Stomach (tissue), 9 donors: ENCODE measurements around the gene PSMD3. TPM values are rescaled to one million over a fixed set of nuclear protein-coding genes. Genes with fewer than 3 reads are reported as not detected.

ENCODE experiments used
- DNase-seq, 2 donors: peaks; one replicate each; pipeline versions ENCODE4 v3.0.0 to v3.0.0-alpha.2; 2013 to 2019
- H3K27ac ChIP-seq, 5 donors: fragments of 200-600 bp in 4 of 5; sonication (generic) in 4 of 5; one replicate each; pipeline ENCODE4 v1.5.1; 2013 to 2019; ENCODE audit warnings: mild to moderate bottlenecking in 1 of 5, moderate library complexity in 1 of 5
- H3K27me3 ChIP-seq, 3 donors: fragments of 200-600 bp; sonication (generic); one replicate each; pipeline ENCODE4 v1.5.1; 2017 to 2019; ENCODE audit warnings: mixed run types in 1 of 3
- H3K36me3 ChIP-seq, 4 donors: fragments of 200-600 bp; sonication (generic); 1 replicate in 3 of 4; 2 replicates in 1 of 4; pipeline ENCODE4 v1.5.1; 2016 to 2019
- H3K4me1 ChIP-seq, 4 donors: fragments of 200-600 bp; sonication (generic); one replicate each; pipeline ENCODE4 v1.5.1; 2016 to 2019
- H3K4me3 ChIP-seq, 4 donors: fragments of 200-600 bp; sonication (generic) in 3 of 4; one replicate each; pipeline ENCODE4 v1.5.1; 2016 to 2019; ENCODE audit warnings: mild to moderate bottlenecking in 1 of 4
- H3K9me3 ChIP-seq, 4 donors: fragments of 200-600 bp; sonication (generic); one replicate each; pipeline ENCODE4 v1.5.1; 2016 to 2019
- CTCF ChIP-seq, 7 experiments: fragments of 450-650 bp in 4 of 7; fragments of 200-600 bp in 3 of 7; sonication (generic) in 3 of 7; IDR thresholded peaks; one replicate each; pipeline ENCODE4 v1.5.1; 2016 to 2019; ENCODE audit warnings: antibody characterized with exemption in 7 of 7, control low read depth in 2 of 7, mild to moderate bottlenecking in 1 of 7
- EP300 ChIP-seq: sonication (generic); formaldehyde crosslinking; IDR thresholded peaks from one replicate; pipeline ENCODE4 v1.6.1; 2017; ENCODE audit warnings: antibody characterized with exemption
- POLR2A ChIP-seq, 4 donors: fragments of 450-650 bp; IDR thresholded peaks; one replicate each; pipeline ENCODE4 v1.6.1; 2016; ENCODE audit warnings: antibody characterized with exemption in 4 of 4, control low read depth in 2 of 4, mild to moderate bottlenecking in 1 of 4, moderate library complexity in 1 of 4
- POLR2AphosphoS5 ChIP-seq, 3 donors: sonication (generic); formaldehyde crosslinking; IDR thresholded peaks; one replicate each; pipeline ENCODE4 v1.6.1; 2016; ENCODE audit warnings: antibody characterized with exemption in 3 of 3
- WGBS, 5 donors: extraction: QIAGEN DNeasy Blood & Tissue Kit in 3 of 5; methylation state at CpG; one replicate each; pipeline versions ENCODE4 v1.1.5 to v1.1.7; 2013 to 2018; 5-methylcytosine and 5-hydroxymethylcytosine counted together
- intact Hi-C: fragments of 100-400 bp; cut with DNase I; formaldehyde crosslinking; loops from one replicate; pipeline ENCODE4 v1.15.1; 2023; ENCODE audit warnings: low total_unique reads
- polyA plus RNA-seq, 3 donors: library from polyadenylated mRNA; stranded (reverse); fragments of 200-250 nt; gene quantifications; one replicate each; pipeline ENCODE4 v1.2.3, GENCODE V29; 2013
- total RNA-seq, 5 donors: library from RNA; depleted of rRNA; stranded (reverse); fragments of >200 nt; gene quantifications; one replicate each; pipeline versions ENCODE4 v1.1.0 to v1.2.3, GENCODE V29; 2014 to 2016
- donor health status: healthy with polysubstance abuse.
- donor health status: Bipolar disorder and iron deficiency.
- donor health status: healthy.

PSMD3 gene
- total and polyA plus RNA-seq, 8 donors: 13.4 to 140 (median 47.3) TPM

DNA sequence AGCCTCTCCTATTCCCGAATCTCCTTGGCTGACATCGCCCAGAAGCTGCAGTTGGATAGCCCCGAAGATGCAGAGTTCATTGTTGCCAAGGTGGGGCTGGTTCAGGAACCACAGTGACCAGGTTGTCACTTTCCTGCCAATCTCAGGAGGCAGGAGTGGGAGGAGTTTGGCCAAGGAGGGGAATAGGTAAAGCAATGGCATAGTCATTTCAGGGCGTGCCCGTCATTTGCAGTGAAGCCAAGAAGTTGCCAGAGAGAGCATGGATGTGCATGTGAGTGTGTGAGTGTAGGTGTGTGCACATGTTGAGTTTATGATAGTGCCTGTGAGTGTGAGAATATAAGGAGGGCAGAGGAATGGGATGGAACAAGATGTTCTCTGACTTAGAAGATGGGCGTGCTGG lies 14.8 kb downstream of the PSMD3 start:
- no peak overlapping the region for H3K27ac ChIP-seq
- peaks cover 0 to 5% (median 0%) of the 10 kb centered on the region in 4 donors for H3K4me1 ChIP-seq
- peaks cover 71 to 85% (median 81%) of the 10 kb centered on the region in 4 donors for H3K36me3 ChIP-seq
- no peaks in the 10 kb centered on the region for H3K27me3 ChIP-seq
- 59 to 75% (median 71%) methylated on average over 6 of the region's 6 CpGs for WGBS, 5 donors
- DNase-seq: peak in 1 of 2 donors; percentile 50
- intact Hi-C loops: no loop called here
- no peak overlapping the region for H3K4me3 ChIP-seq
- H3K9me3 ChIP-seq: no peaks in the 10 kb centered on the region
- no peak for TF ChIP-seq CTCF (IDR thresholded peaks at IDR 0.05)
- no peak for TF ChIP-seq POLR2A (IDR thresholded peaks at IDR 0.05)
- no peak for TF ChIP-seq EP300
- peak in 1 of 3 donors; percentile 27 for TF ChIP-seq POLR2AphosphoS5 (IDR thresholded peaks at IDR 0.05)

GRCh38 chr17:39996162-39996561 lies 15.6 kb downstream of the PSMD3 start:
- no peak overlapping the region for H3K4me3 ChIP-seq
- DNase-seq: no peak
- no peaks in the 10 kb centered on the region for H3K9me3 ChIP-seq
- intact Hi-C loops: no loop called here
- H3K36me3 ChIP-seq: peaks cover 64 to 77% (median 74%) of the 10 kb centered on the region in 4 donors
- TF ChIP-seq POLR2AphosphoS5 (IDR thresholded peaks at IDR 0.05): no peak
- TF ChIP-seq CTCF (IDR thresholded peaks at IDR 0.05): no peak
- TF ChIP-seq EP300: no peak
- TF ChIP-seq POLR2A (IDR thresholded peaks at IDR 0.05): no peak
- 72 to 85% (median 82%) methylated on average over 8 of the region's 8 CpGs for WGBS, 5 donors
- no peaks in the 10 kb centered on the region for H3K27me3 ChIP-seq
- H3K27ac ChIP-seq: no peak overlapping the region
- H3K4me1 ChIP-seq: peaks cover 0 to 5% (median 0%) of the 10 kb centered on the region in 4 donors

DNA sequence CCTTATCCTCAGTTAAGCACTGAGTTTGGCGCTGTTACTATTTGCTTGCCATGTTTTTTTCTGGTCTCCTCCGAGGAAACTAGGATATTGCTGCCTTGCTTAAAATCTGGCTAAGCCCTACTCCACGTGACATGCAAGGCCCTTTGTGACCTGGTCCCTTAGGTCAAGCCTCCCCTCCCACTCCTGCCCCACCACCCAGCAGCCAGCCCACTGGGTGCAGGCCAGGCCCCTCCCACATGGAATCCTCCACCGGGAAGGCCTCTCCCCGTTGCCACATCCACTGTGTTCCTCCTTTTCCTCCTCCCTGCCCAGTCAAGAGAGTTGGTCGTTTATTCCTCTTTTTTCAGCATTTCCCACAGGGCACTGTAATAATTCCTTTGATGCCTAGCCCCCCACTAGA lies 16.2 kb downstream of the PSMD3 start:
- Histone ChIP-seq H3K27ac (no peak overlapping the region), H3K4me1 (peaks cover 0 to 5% (median 0%) of the 10 kb centered on the region in 4 donors), H3K4me3 (no peak overlapping the region), H3K27me3 (no peaks in the 10 kb centered on the region), H3K36me3 (peaks cover 58 to 71% (median 68%) of the 10 kb centered on the region in 4 donors), H3K9me3 (no peaks in the 10 kb centered on the region)
- WGBS, 5 donors: 32 to 49% (median 45%) methylated on average over 6 of the region's 6 CpGs
- intact Hi-C loops: no loop called here
- TF ChIP-seq EP300 (no peak), POLR2A (IDR thresholded peaks at IDR 0.05) (no peak), CTCF (IDR thresholded peaks at IDR 0.05) (no peak)
- no peak for DNase-seq

DNA sequence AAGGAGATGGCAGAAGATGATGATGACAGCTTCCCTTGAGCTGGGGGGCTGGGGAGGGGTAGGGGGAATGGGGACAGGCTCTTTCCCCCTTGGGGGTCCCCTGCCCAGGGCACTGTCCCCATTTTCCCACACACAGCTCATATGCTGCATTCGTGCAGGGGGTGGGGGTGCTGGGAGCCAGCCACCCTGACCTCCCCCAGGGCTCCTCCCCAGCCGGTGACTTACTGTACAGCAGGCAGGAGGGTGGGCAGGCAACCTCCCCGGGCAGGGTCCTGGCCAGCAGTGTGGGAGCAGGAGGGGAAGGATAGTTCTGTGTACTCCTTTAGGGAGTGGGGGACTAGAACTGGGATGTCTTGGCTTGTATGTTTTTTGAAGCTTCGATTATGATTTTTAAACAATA lies 16.9 kb downstream of the PSMD3 start:
- intact Hi-C loops: no loop called here
- no peak for DNase-seq
- Histone ChIP-seq H3K27ac (peak overlapping the region in 1 of 5 donors; percentile 22), H3K9me3 (no peaks in the 10 kb centered on the region), H3K36me3 (peaks cover 51 to 64% (median 60%) of the 10 kb centered on the region in 4 donors), H3K27me3 (no peaks in the 10 kb centered on the region), H3K4me3 (no peak overlapping the region), H3K4me1 (peaks cover 0 to 5% (median 0%) of the 10 kb centered on the region in 4 donors)
- WGBS, 5 donors: 72 to 83% (median 79%) methylated on average over 4 of the region's 4 CpGs
- TF ChIP-seq CTCF (IDR thresholded peaks at IDR 0.05) (no peak), POLR2A (IDR thresholded peaks at IDR 0.05) (no peak), EP300 (no peak), POLR2AphosphoS5 (IDR thresholded peaks at IDR 0.05) (no peak)
